ENCODE results near the gene OPN4. TPM values are rescaled to one million over a fixed set of nuclear protein-coding genes. Genes with fewer than 3 reads are reported as not detected.

The OPN4 gene
- total RNA-seq, 1 experiment from 2014 or later, result not detected

DNA sequence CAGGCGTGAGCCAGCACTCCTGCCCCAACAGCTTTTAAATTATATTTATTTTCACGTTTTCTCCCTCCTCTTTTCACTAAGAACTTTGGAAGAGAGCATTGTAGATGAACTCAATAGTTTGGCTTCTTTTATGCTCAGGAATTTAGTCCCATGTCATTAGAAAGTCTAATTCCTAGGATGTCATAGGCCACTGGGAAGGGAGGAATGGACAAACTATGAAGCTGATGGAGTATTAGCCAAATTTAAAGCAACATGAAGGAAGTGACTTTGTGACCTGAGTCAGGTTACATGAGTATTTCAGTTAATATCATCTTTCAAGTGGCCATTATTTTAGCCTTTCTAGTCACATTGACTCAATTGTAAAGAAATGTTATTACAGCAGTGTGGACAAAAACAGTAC, 18.0 kb upstream of the OPN4 start:
- no peak for DNase-seq (ENCODE audit: unreplicated experiment)
- no TSS peak for BruUV-seq (replicated peaks)
- no peaks in the 10 kb centered on the region for H3K27me3 Mint-ChIP-seq (ENCODE audit: insufficient read depth, unreplicated experiment)
- H3K27ac Mint-ChIP-seq (ENCODE audit: low read depth, unreplicated experiment), result no peak overlapping the region
- ChIA-PET POLR2A (interaction anchor here (1.2 kb wide), 1 partner anchor 13 kb away, joined by 3 read pairs; no protein-coding TSS in a partner anchor), CTCF (no interaction called here)
- no peak overlapping the region for H3K4me3 Mint-ChIP-seq (ENCODE audit: unreplicated experiment)
- intact Hi-C loops (cut with micrococcal nuclease), result no loop called here
- peaks cover 4% of the 10 kb centered on the region for H3K36me3 Mint-ChIP-seq (ENCODE audit: insufficient read depth, unreplicated experiment)
- no peaks in the 10 kb centered on the region for H3K9me3 Mint-ChIP-seq (ENCODE audit: unreplicated experiment)
- H3K4me1 Mint-ChIP-seq (ENCODE audit: insufficient read depth, unreplicated experiment), result peaks cover 7% of the 10 kb centered on the region
- TF ChIP-seq, protein P1, sequence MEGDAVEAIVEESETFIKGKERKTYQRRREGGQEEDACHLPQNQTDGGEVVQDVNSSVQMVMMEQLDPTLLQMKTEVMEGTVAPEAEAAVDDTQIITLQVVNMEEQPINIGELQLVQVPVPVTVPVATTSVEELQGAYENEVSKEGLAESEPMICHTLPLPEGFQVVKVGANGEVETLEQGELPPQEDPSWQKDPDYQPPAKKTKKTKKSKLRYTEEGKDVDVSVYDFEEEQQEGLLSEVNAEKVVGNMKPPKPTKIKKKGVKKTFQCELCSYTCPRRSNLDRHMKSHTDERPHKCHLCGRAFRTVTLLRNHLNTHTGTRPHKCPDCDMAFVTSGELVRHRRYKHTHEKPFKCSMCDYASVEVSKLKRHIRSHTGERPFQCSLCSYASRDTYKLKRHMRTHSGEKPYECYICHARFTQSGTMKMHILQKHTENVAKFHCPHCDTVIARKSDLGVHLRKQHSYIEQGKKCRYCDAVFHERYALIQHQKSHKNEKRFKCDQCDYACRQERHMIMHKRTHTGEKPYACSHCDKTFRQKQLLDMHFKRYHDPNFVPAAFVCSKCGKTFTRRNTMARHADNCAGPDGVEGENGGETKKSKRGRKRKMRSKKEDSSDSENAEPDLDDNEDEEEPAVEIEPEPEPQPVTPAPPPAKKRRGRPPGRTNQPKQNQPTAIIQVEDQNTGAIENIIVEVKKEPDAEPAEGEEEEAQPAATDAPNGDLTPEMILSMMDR (IDR thresholded peaks at IDR 0.05; ENCODE audit: unreplicated experiment), result no peak

DNA sequence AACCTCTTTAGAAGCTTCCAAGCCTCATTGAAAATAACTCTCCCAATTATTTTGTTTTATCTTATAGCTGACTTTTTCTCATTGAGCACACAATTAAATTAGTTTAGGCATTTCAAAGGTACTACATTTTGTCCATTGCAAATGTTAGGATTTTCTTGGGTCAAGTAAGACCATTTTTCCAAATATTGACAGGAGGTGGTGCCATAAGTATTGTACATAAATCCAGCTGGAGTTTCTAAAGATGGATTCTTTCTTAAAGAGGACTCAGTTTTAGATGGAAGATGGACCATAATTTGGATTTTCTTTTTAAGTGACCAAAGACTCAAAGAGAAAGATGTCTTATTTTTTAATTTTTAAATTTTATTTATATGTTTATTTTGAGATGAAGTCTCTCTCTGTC, 12.3 kb upstream of the OPN4 start:
- intact Hi-C loops (cut with micrococcal nuclease), result no loop called here
- ChIA-PET CTCF (interaction anchor here (0.6 to 2.7 kb wide), 7 partner anchors 11 to 1722 kb away, joined by 3 to 11 read pairs (median 3); no protein-coding TSS in a partner anchor), POLR2A (interaction anchor here (0.6 to 1.1 kb wide), 4 partner anchors 15 to 336 kb away, joined by 3 to 4 read pairs (median 3); no protein-coding TSS in a partner anchor)
- peaks cover 13% of the 10 kb centered on the region for H3K4me1 Mint-ChIP-seq (ENCODE audit: insufficient read depth, unreplicated experiment)
- no peaks in the 10 kb centered on the region for H3K27me3 Mint-ChIP-seq (ENCODE audit: insufficient read depth, unreplicated experiment)
- no peaks in the 10 kb centered on the region for H3K9me3 Mint-ChIP-seq (ENCODE audit: unreplicated experiment)
- no peaks in the 10 kb centered on the region for H3K36me3 Mint-ChIP-seq (ENCODE audit: insufficient read depth, unreplicated experiment)
- H3K27ac Mint-ChIP-seq (ENCODE audit: low read depth, unreplicated experiment), result no peak overlapping the region
- TF ChIP-seq, protein P1 (IDR thresholded peaks at IDR 0.05; ENCODE audit: unreplicated experiment), result no peak
- no peak for DNase-seq (ENCODE audit: unreplicated experiment)
- no peak overlapping the region for H3K4me3 Mint-ChIP-seq (ENCODE audit: unreplicated experiment)
- BruUV-seq (replicated peaks), result no TSS peak

DNA sequence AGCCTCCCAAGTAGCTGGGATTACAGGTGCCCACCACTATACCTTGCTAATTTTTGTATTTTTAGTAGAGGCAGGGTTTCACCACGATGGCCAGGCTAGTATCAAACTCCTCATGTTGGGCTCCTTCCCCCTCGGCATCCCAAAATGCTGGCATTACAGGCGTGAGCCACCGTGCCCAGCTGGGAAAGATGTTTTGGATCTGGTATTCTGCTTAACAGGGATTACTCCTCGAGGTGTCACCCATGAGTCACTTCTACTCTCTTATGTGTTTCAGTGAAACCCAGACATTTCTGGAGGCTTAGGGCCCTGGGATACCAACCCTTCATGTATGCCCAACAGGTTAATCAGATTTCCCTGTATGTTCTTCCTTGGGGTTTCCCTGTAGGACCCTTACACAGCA, 11.8 kb upstream of the OPN4 start:
- intact Hi-C loops (cut with micrococcal nuclease), result no loop called here
- Mint-ChIP-seq H3K36me3 (ENCODE audit: insufficient read depth, unreplicated experiment) (no peaks in the 10 kb centered on the region), H3K27ac (ENCODE audit: low read depth, unreplicated experiment) (no peak overlapping the region), H3K4me1 (ENCODE audit: insufficient read depth, unreplicated experiment) (peaks cover 13% of the 10 kb centered on the region), H3K27me3 (ENCODE audit: insufficient read depth, unreplicated experiment) (no peaks in the 10 kb centered on the region), H3K4me3 (ENCODE audit: unreplicated experiment) (no peak overlapping the region), H3K9me3 (ENCODE audit: unreplicated experiment) (no peaks in the 10 kb centered on the region)
- CTCF ChIA-PET, result interaction anchor here (0.6 to 2.7 kb wide), 8 partner anchors 10 to 1722 kb away, joined by 3 to 11 read pairs (median 3); no protein-coding TSS in a partner anchor
- TF ChIP-seq, protein P1 (IDR thresholded peaks at IDR 0.05; ENCODE audit: unreplicated experiment), result no peak
- no TSS peak for BruUV-seq (replicated peaks)
- POLR2A ChIA-PET, result interaction anchor here (0.6 to 1.1 kb wide), 3 partner anchors 120 to 335 kb away, joined by 3 to 4 read pairs (median 3); no protein-coding TSS in a partner anchor
- peak; percentile 37 for DNase-seq (ENCODE audit: unreplicated experiment)

DNA sequence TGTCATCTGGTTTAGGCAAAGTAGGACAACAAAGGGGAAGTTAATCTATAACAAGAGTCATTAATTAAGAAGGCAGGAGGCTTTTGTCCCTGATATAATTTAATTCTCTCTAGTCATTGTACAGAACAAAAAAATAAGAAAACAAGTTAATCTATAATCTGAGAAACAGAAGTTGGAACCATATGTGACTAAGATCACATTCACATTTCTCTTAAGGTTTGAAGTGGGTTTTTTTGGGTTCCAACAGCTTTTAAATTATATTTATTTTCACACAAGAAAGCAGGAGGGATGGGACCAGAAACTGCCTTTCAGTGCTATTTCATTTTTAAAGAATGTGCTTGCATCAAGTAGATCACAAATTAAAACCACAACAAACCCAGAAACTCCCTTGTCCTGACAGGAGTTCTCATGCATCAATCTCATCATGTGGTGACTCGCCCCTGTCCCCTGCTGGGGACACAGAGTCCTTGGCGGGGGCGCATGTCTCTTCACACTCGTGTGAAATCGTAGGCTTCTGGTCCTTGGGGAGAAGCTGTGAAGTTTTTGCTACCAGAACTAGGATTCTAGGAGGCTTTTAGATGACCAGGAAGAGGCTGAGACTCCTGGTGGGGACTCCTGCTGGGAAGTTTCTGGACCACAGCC, 10.1 kb upstream of the OPN4 start:
- TF ChIP-seq, protein P1 (IDR thresholded peaks at IDR 0.05; ENCODE audit: unreplicated experiment), result no peak
- CTCF ChIA-PET, result interaction anchor here (1.3 kb wide), 1 partner anchor 40 kb away, joined by 4 read pairs; no protein-coding TSS in a partner anchor
- Mint-ChIP-seq H3K9me3 (ENCODE audit: unreplicated experiment) (no peaks in the 10 kb centered on the region), H3K27ac (ENCODE audit: low read depth, unreplicated experiment) (no peak overlapping the region), H3K4me3 (ENCODE audit: unreplicated experiment) (no peak overlapping the region), H3K4me1 (ENCODE audit: insufficient read depth, unreplicated experiment) (peaks cover 31% of the 10 kb centered on the region), H3K36me3 (ENCODE audit: insufficient read depth, unreplicated experiment) (no peaks in the 10 kb centered on the region), H3K27me3 (ENCODE audit: insufficient read depth, unreplicated experiment) (no peaks in the 10 kb centered on the region)
- BruUV-seq (replicated peaks), result no TSS peak
- intact Hi-C loops (cut with micrococcal nuclease), result no loop called here
- POLR2A ChIA-PET, result no interaction called here
- no peak for DNase-seq (ENCODE audit: unreplicated experiment)
